Lower leg skin (tissue), 4 donors: ENCODE data around the gene DCX. TPM values are rescaled to one million over a fixed set of nuclear protein-coding genes. Genes with fewer than 3 reads are reported as not detected.

Source experiments
- DNase-seq, 2 donors: peaks; one replicate each; pipeline ENCODE4 v3.0.0-alpha.2; 2019; ENCODE audit warnings: low spot score in 2 of 2
- H3K4me3 ChIP-seq: fragments of 200-600 bp; sonication (generic); 2 replicates; pipeline ENCODE4 v1.5.1; 2017; ENCODE audit warnings: mild to moderate bottlenecking, low read depth; ENCODE audit not compliant: poor library complexity, severe bottlenecking
- POLR2A ChIP-seq, 2 donors: fragments of 450-650 bp; IDR thresholded peaks; one replicate each; pipeline ENCODE4 v1.6.1; 2016 to 2017; ENCODE audit warnings: antibody characterized with exemption in 2 of 2, mild to moderate bottlenecking in 1 of 2, moderate library complexity in 1 of 2
- WGBS, 2 donors: methylation state at CpG; one replicate each; pipeline ENCODE4 v1.1.5; 2018; 5-methylcytosine and 5-hydroxymethylcytosine counted together
- intact Hi-C: fragments of 100-400 bp; cut with DNase I; formaldehyde crosslinking; loops from one replicate; pipeline ENCODE4 v1.15.0; 2023; ENCODE audit warnings: low total_unique reads
- total RNA-seq, 4 donors: library from RNA; depleted of rRNA; stranded (reverse); fragments of >200 nt; gene quantifications; one replicate each; pipeline ENCODE4 v1.1.0, GENCODE V29; 2016
- TF ChIP-seq, protein P1 (sequence below), 3 donors: fragments of 450-650 bp; IDR thresholded peaks; one replicate each; pipeline ENCODE4 v1.5.1; 2016; ENCODE audit warnings: antibody characterized with exemption in 3 of 3, mild to moderate bottlenecking in 3 of 3, moderate library complexity in 2 of 3

Gene DCX
- total RNA-seq, 4 donors from 2014 or later = 0.10 TPM; not detected in 3

DNA sequence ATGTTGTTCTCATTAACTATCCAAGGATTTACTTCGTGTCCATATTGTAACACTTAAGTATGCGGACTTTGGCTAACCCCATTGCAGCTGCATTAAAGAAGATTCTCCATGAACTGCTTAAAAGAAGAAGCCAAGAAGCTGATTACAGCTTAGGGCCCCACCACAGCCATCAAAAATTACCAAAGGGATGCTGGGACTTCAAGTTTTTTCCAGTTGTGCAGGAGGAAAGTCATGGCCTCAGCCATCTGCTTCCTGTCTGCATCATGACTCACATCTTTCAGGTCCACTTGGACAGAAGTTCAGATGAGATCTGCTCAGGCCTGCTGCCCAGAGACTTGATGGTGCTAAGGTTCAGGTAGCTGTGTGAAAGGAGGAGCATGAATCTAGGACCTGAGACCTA lies 102.9 kb downstream of the DCX start:
- intact Hi-C loops = no loop called here
- no peak for DNase-seq
- 66 to 72% methylated on average over 2 of the region's 2 CpGs for WGBS, 2 donors
- TF ChIP-seq POLR2A (IDR thresholded peaks at IDR 0.05) = no peak
- TF ChIP-seq, protein P1, sequence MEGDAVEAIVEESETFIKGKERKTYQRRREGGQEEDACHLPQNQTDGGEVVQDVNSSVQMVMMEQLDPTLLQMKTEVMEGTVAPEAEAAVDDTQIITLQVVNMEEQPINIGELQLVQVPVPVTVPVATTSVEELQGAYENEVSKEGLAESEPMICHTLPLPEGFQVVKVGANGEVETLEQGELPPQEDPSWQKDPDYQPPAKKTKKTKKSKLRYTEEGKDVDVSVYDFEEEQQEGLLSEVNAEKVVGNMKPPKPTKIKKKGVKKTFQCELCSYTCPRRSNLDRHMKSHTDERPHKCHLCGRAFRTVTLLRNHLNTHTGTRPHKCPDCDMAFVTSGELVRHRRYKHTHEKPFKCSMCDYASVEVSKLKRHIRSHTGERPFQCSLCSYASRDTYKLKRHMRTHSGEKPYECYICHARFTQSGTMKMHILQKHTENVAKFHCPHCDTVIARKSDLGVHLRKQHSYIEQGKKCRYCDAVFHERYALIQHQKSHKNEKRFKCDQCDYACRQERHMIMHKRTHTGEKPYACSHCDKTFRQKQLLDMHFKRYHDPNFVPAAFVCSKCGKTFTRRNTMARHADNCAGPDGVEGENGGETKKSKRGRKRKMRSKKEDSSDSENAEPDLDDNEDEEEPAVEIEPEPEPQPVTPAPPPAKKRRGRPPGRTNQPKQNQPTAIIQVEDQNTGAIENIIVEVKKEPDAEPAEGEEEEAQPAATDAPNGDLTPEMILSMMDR (IDR thresholded peaks at IDR 0.05) = no peak
- H3K4me3 ChIP-seq = no peak overlapping the region

DNA sequence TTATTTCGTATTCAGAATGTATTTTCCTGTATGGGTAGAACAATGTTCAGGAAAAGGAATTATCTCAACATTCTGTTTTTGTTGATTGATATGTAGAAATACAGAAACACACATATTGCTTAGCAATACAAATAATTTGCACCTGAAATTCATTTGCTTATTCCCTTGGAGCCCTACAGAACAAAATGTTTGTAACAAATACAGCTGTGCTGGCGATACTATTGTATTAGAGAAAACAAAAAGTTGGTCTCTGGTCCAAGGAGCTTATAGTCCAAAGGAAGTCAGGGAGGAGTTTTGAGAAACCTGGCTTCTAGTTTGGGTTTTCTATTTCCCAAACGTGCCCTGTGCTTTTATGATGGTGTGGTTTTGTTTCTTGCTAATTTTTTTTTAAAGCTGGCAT lies 104.0 kb downstream of the DCX start:
- 43 to 59% methylated on average over 3 of the region's 3 CpGs for whole genome bisulfite sequencing, 2 donors
- no peak overlapping the region for H3K4me3 ChIP-seq
- DNase-seq = no peak
- intact Hi-C loops = no loop called here
- TF ChIP-seq POLR2A (IDR thresholded peaks at IDR 0.05) = no peak
- TF ChIP-seq, protein P1 (IDR thresholded peaks at IDR 0.05) = no peak

DNA sequence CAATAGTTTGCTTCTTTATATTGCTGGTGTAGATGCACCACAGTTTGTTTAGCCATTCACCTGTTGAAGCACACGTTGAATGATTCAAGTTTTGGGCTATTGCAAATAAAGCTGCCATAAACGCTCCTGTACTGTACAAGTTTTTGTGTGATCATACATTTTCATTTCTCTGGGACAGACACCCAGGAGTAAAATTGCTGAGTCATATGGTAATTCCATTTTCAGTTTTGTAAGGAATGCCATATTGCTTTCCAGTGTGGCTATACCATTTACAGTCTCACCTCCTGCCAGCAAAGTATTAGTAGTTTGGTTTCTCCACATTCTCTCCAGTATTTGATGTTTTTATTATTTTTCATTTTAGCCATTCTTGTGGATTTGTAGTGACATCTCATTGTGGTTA lies 109.7 kb downstream of the DCX start:
- intact Hi-C loops = no loop called here
- 51 to 76% methylated on average over 2 of the region's 2 CpGs for WGBS, 2 donors
- no peak for DNase-seq
- TF ChIP-seq POLR2A (IDR thresholded peaks at IDR 0.05) = no peak
- TF ChIP-seq, protein P1 (IDR thresholded peaks at IDR 0.05) = no peak
- H3K4me3 ChIP-seq = no peak overlapping the region

DNA sequence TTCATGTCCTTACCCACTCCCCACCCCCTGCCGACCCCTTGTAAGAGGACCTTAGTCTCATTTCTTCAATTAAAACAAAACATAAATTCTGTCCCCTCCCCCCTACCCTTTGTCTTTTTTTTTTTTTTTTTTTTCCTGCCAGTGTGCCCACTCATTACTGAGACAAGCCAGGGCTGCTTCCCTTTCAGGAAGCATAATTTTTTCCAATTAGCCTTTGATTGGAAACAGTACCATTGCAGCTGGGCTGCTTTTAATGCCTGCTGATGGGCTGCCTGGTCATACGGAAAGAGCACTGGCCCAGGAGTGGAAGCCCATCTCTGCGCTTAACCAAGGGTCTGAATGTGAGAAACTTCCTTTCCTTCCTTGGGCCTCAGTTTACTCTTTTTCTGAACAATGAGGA lies 123.2 kb downstream of the DCX start:
- TF ChIP-seq POLR2A (IDR thresholded peaks at IDR 0.05) = no peak
- TF ChIP-seq, protein P1 (IDR thresholded peaks at IDR 0.05) = no peak
- 59 to 77% methylated on average over 3 of the region's 3 CpGs for WGBS, 2 donors
- intact Hi-C loops = no loop called here
- no peak overlapping the region for H3K4me3 ChIP-seq
- no peak for DNase-seq

DNA sequence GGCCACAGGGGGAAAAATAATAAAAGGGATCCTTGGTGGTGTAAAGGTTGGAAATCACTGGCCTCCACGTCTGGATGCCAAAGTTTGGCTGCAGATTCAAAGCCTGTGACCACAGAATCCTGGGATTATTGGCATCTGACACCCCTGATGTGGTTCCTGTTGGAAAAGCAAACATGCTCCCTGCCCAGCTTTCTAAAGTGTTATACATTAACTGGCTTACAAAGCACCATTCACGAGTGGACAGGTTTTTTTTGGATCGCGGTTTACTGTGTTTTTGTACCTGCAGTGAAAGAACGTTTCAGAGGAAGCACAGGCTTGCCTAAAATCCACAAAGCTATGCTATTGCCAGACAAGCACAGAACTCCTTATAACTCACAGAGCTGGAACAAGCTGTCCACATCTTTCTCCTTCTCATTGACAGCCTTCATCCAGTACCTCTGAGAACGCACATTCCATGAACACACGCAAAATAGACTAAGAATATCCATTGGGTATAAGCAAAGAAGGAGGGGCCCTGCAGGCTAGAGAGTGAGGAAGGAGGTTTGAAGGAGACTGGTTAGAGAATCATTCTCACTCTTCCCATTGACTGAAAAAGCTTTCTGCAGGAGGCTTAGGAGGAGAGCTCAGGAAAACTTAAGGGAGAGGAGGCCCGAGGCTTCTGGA lies 127.2 kb downstream of the DCX start:
- TF ChIP-seq, protein P1 (IDR thresholded peaks at IDR 0.05) = no peak
- TF ChIP-seq POLR2A (IDR thresholded peaks at IDR 0.05) = no peak
- intact Hi-C loops = no loop called here
- no peak for DNase-seq
- 47 to 66% methylated on average over 8 of the region's 8 CpGs for WGBS, 2 donors
- H3K4me3 ChIP-seq = no peak overlapping the region

DNA sequence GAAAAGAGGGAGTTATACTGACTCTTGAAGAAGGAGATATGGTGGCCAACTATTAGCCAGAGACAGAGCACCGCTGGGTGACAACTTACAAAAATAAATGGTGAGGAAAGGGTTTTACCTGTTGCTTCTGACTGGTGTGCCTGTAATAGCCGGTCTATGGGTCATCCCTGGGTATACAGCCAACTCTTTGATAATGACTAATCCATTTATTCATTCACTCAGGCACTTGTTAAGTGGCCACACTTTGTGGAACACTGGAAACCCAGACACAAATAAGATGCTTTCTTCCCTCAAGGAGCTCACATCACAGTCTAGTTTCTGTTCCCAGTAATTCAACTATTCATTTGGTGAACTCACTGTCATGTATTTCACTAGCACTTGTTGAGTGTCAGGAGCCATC lies 128.5 kb downstream of the DCX start:
- TF ChIP-seq POLR2A (IDR thresholded peaks at IDR 0.05) = no peak
- TF ChIP-seq, protein P1 (IDR thresholded peaks at IDR 0.05) = no peak
- intact Hi-C loops = no loop called here
- DNase-seq = no peak
- 64 to 82% methylated on average over 2 of the region's 2 CpGs for WGBS, 2 donors
- no peak overlapping the region for H3K4me3 ChIP-seq
